Smooth muscle cell (in vitro differentiated cells): ENCODE results near the gene MAPK4. TPM values are rescaled to one million over a fixed set of nuclear protein-coding genes. Genes with fewer than 3 reads are reported as not detected.
"Not testable (repeated sequence)": the region's sequence is repeated elsewhere in the genome, so short reads cannot be mapped to it uniquely, and the experiment has no call there.

Source experiments
- DNase-seq: peaks from one replicate; lab custom pipeline; 2025; ENCODE audit not compliant: unreplicated experiment; lab: John Stamatoyannopoulos, UW
- H2AFZ ChIP-seq: fragments of 200-600 bp; sonication (generic); 2 replicates; pipeline ENCODE4 v1.6.0; 2016; ENCODE audit warnings: antibody characterized with exemption, low read depth, mild to moderate bottlenecking
- H3F3A ChIP-seq: fragments of 200-600 bp; sonication (generic); 2 replicates; pipeline ENCODE4 v1.6.0; 2017; ENCODE audit warnings: antibody characterized with exemption, low read depth
- H3K27ac ChIP-seq: fragments of 200-600 bp; sonication (generic); 2 replicates; pipeline ENCODE4 v1.5.1; 2016; ENCODE audit warnings: low read depth, mild to moderate bottlenecking
- H3K27me3 ChIP-seq: fragments of 200-600 bp; sonication (generic); 2 replicates; pipeline ENCODE4 v1.6.1; 2016; ENCODE audit warnings: low read depth, mild to moderate bottlenecking
- H3K36me3 ChIP-seq: fragments of 200-600 bp; sonication (generic); 2 replicates; pipeline ENCODE4 v1.5.1; 2016; ENCODE audit warnings: low read depth
- H3K4me1 ChIP-seq: fragments of 200-600 bp; sonication (generic); 2 replicates; pipeline ENCODE4 v1.5.1; 2016; ENCODE audit warnings: low read depth
- H3K4me2 ChIP-seq: fragments of 200-600 bp; sonication (generic); 2 replicates; pipeline ENCODE4 v1.6.0; 2016; ENCODE audit warnings: mild to moderate bottlenecking
- H3K4me3 ChIP-seq: fragments of 200-600 bp; sonication (generic); 2 replicates; pipeline ENCODE4 v1.5.1; 2016; ENCODE audit warnings: mild to moderate bottlenecking
- H3K79me2 ChIP-seq: fragments of 200-600 bp; sonication (generic); 2 replicates; pipeline ENCODE4 v1.6.0; 2016; ENCODE audit warnings: low read depth, mild to moderate bottlenecking
- H3K9ac ChIP-seq: fragments of 200-600 bp; sonication (generic); 2 replicates; pipeline ENCODE4 v1.6.0; 2016; ENCODE audit warnings: low read depth
- H3K9me3 ChIP-seq: fragments of 200-600 bp; sonication (generic); replicated peaks from 2 replicates; pipeline ENCODE4 v1.5.1; 2016; ENCODE audit warnings: low read depth
- H4K20me1 ChIP-seq: fragments of 200-600 bp; sonication (generic); 2 replicates; pipeline ENCODE4 v1.6.0; 2016; ENCODE audit warnings: low read depth
- WGBS: methylation state at CpG from one replicate; pipeline ENCODE4 v1.1.7; 2016; ENCODE audit warnings: low lambda C conversion rate; 5-methylcytosine and 5-hydroxymethylcytosine counted together
- polyA plus RNA-seq: library from polyadenylated mRNA; unstranded; fragments of >200 nt; fragmentation: Nextera tagmentation; extraction: Ambion mirVana; gene quantifications from 2 replicates; pipeline ENCODE4 v1.2.1, GENCODE V29; 2016
- total RNA-seq: library from RNA; depleted of rRNA; stranded (reverse); fragments of >200 nt; gene quantifications from 2 replicates; pipeline ENCODE4 v1.2.3, GENCODE V29; 2014
- TF ChIP-seq, protein P1 (sequence below): fragments of 200-600 bp; sonication (generic); IDR thresholded peaks from 2 replicates; pipeline ENCODE4 v1.5.1; 2017; ENCODE audit warnings: borderline replicate concordance, mild to moderate bottlenecking, antibody characterized with exemption; ENCODE audit not compliant: insufficient read depth, poor library complexity, severe bottlenecking

Gene MAPK4
- total and polyA plus RNA-seq, 2 experiments from 2014 or later = 0.09 TPM; not detected in 1

- Histone ChIP-seq H3K36me3 (no peaks in the 10 kb centered on the region), H2AFZ (no peak overlapping the region), H3K4me3 (no peak overlapping the region), H3K9ac (no peak overlapping the region), H3K9me3 (no peaks in the 10 kb centered on the region), H3K4me2 (no peak overlapping the region), H3K27me3 (peaks cover 11% of the 10 kb centered on the region), H4K20me1 (no peaks in the 10 kb centered on the region), H3K79me2 (no peaks in the 10 kb centered on the region), H3K27ac (no peak overlapping the region), H3K4me1 (no peaks in the 10 kb centered on the region), H3F3A (no peaks in the 10 kb centered on the region)
- WGBS = 77% methylated on average over 4 of the region's 4 CpGs
- DNase-seq = no peak
- TF ChIP-seq, protein P1, sequence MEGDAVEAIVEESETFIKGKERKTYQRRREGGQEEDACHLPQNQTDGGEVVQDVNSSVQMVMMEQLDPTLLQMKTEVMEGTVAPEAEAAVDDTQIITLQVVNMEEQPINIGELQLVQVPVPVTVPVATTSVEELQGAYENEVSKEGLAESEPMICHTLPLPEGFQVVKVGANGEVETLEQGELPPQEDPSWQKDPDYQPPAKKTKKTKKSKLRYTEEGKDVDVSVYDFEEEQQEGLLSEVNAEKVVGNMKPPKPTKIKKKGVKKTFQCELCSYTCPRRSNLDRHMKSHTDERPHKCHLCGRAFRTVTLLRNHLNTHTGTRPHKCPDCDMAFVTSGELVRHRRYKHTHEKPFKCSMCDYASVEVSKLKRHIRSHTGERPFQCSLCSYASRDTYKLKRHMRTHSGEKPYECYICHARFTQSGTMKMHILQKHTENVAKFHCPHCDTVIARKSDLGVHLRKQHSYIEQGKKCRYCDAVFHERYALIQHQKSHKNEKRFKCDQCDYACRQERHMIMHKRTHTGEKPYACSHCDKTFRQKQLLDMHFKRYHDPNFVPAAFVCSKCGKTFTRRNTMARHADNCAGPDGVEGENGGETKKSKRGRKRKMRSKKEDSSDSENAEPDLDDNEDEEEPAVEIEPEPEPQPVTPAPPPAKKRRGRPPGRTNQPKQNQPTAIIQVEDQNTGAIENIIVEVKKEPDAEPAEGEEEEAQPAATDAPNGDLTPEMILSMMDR = no peak
Observed at GRCh38 chr18:50594942-50595341, 35.1 kb downstream of the MAPK4 start.

- H3K9ac ChIP-seq = no peak overlapping the region
- TF ChIP-seq, protein P1 = no peak
- 93% methylated on average over 3 of the region's 3 CpGs for WGBS
- H3K36me3 ChIP-seq = no peaks in the 10 kb centered on the region
- H3K4me2 ChIP-seq = no peak overlapping the region
- H3F3A ChIP-seq = no peaks in the 10 kb centered on the region
- no peaks in the 10 kb centered on the region for H3K27me3 ChIP-seq
- no peak overlapping the region for H2AFZ ChIP-seq
- no peaks in the 10 kb centered on the region for H3K79me2 ChIP-seq
- H3K4me1 ChIP-seq = no peaks in the 10 kb centered on the region
- H3K27ac ChIP-seq = no peak overlapping the region
- H3K4me3 ChIP-seq = no peak overlapping the region
- no peaks in the 10 kb centered on the region for H3K9me3 ChIP-seq
- DNase-seq = no peak
- no peaks in the 10 kb centered on the region for H4K20me1 ChIP-seq
Observed at GRCh38 chr18:50602466-50602865, 42.6 kb downstream of the MAPK4 start.

GRCh38 chr18:50606609-50607008, 46.7 kb downstream of the MAPK4 start:
- Histone ChIP-seq H3K4me1 (no peaks in the 10 kb centered on the region), H3K27me3 (no peaks in the 10 kb centered on the region), H3K4me2 (no peak overlapping the region), H3K4me3 (no peak overlapping the region), H3F3A (no peaks in the 10 kb centered on the region), H3K79me2 (no peaks in the 10 kb centered on the region), H3K36me3 (no peaks in the 10 kb centered on the region), H4K20me1 (no peaks in the 10 kb centered on the region), H3K9me3 (no peaks in the 10 kb centered on the region), H3K9ac (no peak overlapping the region), H2AFZ (no peak overlapping the region), H3K27ac (no peak overlapping the region)
- no peak for DNase-seq
- TF ChIP-seq, protein P1 = no peak
- WGBS = 86% methylated on average over 5 of the region's 5 CpGs

- WGBS = 81% methylated on average over 5 of the region's 5 CpGs
- Histone ChIP-seq H4K20me1 (no peaks in the 10 kb centered on the region), H3K9me3 (no peaks in the 10 kb centered on the region), H3K9ac (no peak overlapping the region), H3K36me3 (no peaks in the 10 kb centered on the region), H3F3A (no peaks in the 10 kb centered on the region), H2AFZ (no peak overlapping the region), H3K27ac (no peak overlapping the region), H3K27me3 (no peaks in the 10 kb centered on the region), H3K4me1 (no peaks in the 10 kb centered on the region), H3K4me3 (no peak overlapping the region), H3K79me2 (no peaks in the 10 kb centered on the region), H3K4me2 (no peak overlapping the region)
- no peak for DNase-seq
- TF ChIP-seq, protein P1 = no peak
Observed at GRCh38 chr18:50607378-50607926, 47.6 kb downstream of the MAPK4 start.

GRCh38 chr18:50609171-50609570, 49.3 kb downstream of the MAPK4 start:
- not testable (repeated sequence) for H4K20me1 ChIP-seq, H3K79me2 ChIP-seq, DNase-seq, H3K4me3 ChIP-seq, H3K9me3 ChIP-seq, H3K36me3 ChIP-seq, H3K4me2 ChIP-seq, H3K9ac ChIP-seq, H3K4me1 ChIP-seq, H3F3A ChIP-seq, H2AFZ ChIP-seq, H3K27me3 ChIP-seq, H3K27ac ChIP-seq
- 91% methylated on average over 13 of the region's 26 CpGs for WGBS
